Testis (tissue), 2 donors: ENCODE data around the gene PARVB.

ENCODE experiments used
- CTCF ChIP-seq, 3 experiments: fragments of 450-650 bp in 2 of 3; fragments of 200-600 bp in 1 of 3; sonication (generic) in 1 of 3; IDR thresholded peaks; one replicate each; pipeline ENCODE4 v1.5.1; 2016 to 2019; ENCODE audit warnings: antibody characterized with exemption in 3 of 3, mild to moderate bottlenecking in 2 of 3, moderate library complexity in 1 of 3
- POLR2A ChIP-seq: fragments of 450-650 bp; IDR thresholded peaks from one replicate; pipeline ENCODE4 v1.6.1; 2017; ENCODE audit warnings: antibody characterized with exemption, mild to moderate bottlenecking, moderate library complexity

GRCh38 chr22:44190381-44190976 is 166.4 kb downstream of the PARVB start:
- no peak for TF ChIP-seq POLR2A
- no peak for TF ChIP-seq CTCF (IDR thresholded peaks at IDR 0.05)
